ENCODE data around the gene GABBR2.

Gene GABBR2

DNA sequence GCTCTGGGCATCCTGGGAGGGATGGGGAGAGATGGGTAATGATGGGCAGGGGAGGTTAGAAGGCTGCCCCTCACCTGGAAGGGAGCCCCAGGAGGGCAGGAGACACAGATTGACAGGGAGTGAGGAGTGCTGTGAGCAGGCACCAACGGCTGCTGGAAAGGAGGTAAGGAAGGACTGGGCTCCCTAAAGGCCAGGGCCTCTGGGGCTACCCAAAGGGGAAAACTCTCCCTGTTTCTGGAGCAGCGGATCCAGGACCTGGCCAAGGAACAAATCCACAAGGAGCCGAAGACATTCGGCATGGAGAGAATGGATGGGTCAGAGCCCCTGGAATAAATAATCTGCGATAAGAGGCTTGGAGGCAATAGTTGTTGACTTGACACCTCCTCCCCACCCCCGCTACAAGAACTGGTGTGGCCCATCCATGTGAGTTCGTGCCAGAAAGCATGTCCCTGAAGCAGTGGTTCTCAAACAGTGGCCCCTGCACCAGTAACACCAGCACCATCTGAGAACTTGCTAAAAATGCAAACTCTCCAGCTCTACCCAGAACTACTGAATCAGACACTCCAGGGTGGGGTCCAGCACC is 208.3 kb downstream of the GABBR2 start:
- DNase-seq (ENCODE audit: insufficient read length, low spot score) = no peak
- TF ChIP-seq, protein P1, sequence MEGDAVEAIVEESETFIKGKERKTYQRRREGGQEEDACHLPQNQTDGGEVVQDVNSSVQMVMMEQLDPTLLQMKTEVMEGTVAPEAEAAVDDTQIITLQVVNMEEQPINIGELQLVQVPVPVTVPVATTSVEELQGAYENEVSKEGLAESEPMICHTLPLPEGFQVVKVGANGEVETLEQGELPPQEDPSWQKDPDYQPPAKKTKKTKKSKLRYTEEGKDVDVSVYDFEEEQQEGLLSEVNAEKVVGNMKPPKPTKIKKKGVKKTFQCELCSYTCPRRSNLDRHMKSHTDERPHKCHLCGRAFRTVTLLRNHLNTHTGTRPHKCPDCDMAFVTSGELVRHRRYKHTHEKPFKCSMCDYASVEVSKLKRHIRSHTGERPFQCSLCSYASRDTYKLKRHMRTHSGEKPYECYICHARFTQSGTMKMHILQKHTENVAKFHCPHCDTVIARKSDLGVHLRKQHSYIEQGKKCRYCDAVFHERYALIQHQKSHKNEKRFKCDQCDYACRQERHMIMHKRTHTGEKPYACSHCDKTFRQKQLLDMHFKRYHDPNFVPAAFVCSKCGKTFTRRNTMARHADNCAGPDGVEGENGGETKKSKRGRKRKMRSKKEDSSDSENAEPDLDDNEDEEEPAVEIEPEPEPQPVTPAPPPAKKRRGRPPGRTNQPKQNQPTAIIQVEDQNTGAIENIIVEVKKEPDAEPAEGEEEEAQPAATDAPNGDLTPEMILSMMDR (IDR thresholded peaks at IDR 0.05; ENCODE audit: insufficient read depth, missing control alignments) = no peak
- FAIRE-seq = no peak

DNA sequence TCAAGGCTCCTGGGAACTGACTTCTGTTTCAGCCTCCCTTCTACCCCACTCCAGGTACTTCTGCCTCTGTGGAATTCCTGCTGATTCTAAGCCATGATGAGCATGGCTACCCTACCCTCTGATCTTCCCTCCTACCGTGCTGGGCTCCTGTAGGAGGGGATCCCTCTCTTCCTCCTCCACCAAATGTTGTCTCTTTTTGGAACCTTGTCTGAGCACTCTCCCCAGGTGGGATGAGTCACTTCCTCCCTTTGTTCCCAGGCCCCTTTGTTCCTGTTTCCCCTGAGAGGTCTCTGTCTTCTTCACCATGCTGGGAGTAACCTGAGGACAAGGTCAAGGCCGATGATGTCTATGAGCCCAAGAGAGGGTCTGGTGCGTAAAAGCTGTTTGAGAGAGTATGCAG is 213.2 kb downstream of the GABBR2 start:
- DNase-seq (ENCODE audit: insufficient read length, low spot score) = no peak
- FAIRE-seq = no peak
- TF ChIP-seq, protein P1 (IDR thresholded peaks at IDR 0.05; ENCODE audit: insufficient read depth, missing control alignments) = no peak

DNA sequence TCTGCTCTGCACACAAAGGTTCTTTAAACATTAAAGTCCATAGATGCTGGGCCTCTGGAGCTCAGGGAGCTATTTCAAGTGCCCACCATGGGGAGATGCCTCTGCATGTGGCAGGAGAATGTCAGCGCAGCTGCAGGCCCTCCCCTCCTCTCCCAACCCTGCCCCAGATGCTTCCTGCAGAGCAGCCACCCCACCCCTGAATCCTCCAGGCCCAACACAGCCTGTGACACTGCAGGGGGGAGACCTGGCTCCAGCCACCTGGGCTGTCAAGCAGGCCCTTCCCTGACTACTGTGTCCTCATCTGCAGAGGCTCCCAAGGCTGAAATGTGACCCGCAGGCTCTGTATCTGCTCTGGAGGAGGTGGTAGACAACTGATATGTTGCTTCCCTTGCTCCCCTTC is 213.9 kb downstream of the GABBR2 start:
- DNase-seq (ENCODE audit: insufficient read length, low spot score) (no peak), FAIRE-seq (no peak)
- TF ChIP-seq, protein P1 (IDR thresholded peaks at IDR 0.05; ENCODE audit: insufficient read depth, missing control alignments) = no peak

DNA sequence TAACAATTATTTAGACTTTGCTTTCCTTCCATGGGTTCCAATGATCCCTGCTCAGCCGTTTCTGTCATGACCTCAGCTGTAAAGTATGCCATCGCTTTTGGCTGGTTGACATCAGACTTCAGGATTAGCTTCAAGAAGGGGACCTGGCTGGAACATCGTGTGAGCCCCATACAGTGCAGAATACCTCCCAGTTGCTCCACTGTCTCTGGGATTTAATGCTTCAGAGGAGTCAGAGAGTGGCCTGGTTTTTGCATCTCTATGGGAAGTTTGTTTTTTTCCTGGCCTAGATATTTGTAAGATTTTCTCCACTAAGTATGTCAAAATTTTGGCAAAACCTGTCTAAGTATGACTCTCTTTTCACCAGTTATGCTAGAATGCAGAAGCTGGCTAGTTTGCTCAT is 216.9 kb downstream of the GABBR2 start:
- TF ChIP-seq, protein P1 (IDR thresholded peaks at IDR 0.05; ENCODE audit: insufficient read depth, missing control alignments) = no peak
- DNase-seq (ENCODE audit: insufficient read length, low spot score) (no peak), FAIRE-seq (no peak)

DNA sequence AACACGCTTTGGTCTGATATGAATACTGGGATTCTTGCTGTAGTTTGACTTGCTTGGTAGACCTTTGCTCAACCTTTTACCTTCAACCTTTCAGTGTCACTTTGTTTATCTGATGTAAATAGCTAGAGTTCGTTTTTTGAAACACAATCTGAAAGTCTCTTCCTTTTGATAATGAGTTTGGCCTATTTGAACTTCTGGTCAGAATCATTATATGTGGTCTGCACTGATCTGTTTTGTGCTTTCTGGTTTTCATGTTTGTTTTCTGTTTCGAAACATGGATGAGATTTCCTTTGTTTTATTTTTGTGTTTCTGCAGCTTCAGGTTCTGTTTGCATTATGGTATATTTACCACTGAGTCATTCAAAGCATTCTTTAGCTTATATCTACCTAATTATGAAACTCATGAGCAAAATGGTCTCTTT is 217.5 kb downstream of the GABBR2 start:
- TF ChIP-seq, protein P1 (IDR thresholded peaks at IDR 0.05; ENCODE audit: insufficient read depth, missing control alignments) = no peak
- no peak for DNase-seq (ENCODE audit: insufficient read length, low spot score)
- FAIRE-seq = no peak

DNA sequence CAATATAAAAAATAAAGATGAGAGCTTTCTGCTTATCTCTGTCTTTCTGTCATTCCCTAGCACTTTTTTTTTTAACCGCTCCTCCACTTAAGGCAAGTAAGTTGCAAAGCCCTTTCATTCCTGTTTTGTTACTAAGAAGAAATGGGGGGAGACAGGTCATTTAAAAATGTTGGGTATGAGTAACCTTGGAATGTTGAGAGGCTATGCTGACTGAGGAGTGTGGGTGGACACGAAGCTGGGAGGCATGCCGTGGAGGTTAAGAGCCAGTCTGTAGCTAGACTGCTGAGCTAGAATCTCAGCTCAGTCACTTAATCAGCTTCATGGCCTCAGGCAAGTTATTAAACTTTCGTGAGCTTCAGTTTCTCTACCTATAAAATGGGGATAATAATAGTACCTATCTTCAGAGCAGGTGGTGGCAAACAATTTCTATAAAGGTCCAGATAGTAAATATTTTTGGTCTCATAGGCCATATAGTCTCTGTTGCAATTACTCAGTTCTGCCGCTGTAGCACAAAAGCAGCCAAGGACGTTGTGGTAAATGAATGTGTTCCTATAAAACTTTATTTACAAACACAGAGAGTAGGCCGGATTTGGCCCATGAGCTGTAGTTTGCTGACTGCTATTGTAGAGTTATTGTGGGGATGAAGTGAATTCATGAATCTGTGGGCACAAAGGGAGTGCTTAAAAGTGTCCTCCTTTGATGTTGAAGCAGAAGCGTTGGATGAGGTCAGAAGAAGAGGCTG is 220.0 kb downstream of the GABBR2 start:
- no peak for DNase-seq (ENCODE audit: insufficient read length, low spot score)
- FAIRE-seq = no peak
- TF ChIP-seq, protein P1 (IDR thresholded peaks at IDR 0.05; ENCODE audit: insufficient read depth, missing control alignments) = no peak

DNA sequence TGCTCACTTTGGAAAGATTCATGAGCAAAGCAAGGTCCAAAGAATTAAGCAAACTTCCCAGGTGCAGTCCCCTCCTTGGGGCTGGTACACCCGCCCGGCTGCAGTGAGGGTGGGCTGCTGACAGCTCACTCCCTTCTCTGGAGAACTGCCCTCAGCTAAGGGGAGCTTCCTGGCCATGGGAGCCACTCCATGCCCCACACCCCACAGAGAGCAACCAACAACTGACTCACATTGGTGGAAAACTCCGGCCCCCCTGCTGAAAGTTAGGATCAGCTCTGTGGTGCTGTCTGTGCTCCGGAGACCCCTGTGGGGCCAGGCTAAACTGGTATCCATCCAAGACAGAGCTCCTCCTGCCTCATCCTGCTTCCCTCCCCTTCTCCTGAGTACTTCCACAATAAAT is 223.0 kb downstream of the GABBR2 start:
- DNase-seq (ENCODE audit: insufficient read length, low spot score) = no peak
- TF ChIP-seq, protein P1 (IDR thresholded peaks at IDR 0.05; ENCODE audit: insufficient read depth, missing control alignments) = no peak
- no peak for FAIRE-seq

Measured in D721Med (cell line).